Upper lobe of right lung (tissue), 1 donor: Measurements from ENCODE around the gene TIAM1. TPM values are rescaled to one million over a fixed set of nuclear protein-coding genes. Genes with fewer than 3 reads are reported as not detected.

Experiments used
- ATAC-seq: fragments of 200-7000 bp; cut with Tn5 transposase; one replicate; pipeline ENCODE4 v1.9.1; 2020; ENCODE audit warnings: mild to moderate bottlenecking, moderate library complexity
- DNase-seq: peaks from one replicate; pipeline ENCODE4 v3.0.0-alpha.2; 2020
- H3K27ac ChIP-seq: fragments of 200-600 bp; one replicate; pipeline ENCODE4 v1.8.0; 2022
- H3K27me3 ChIP-seq: fragments of 200-600 bp; one replicate; pipeline ENCODE4 v1.8.0; 2022; ENCODE audit warnings: mild to moderate bottlenecking
- H3K36me3 ChIP-seq: fragments of 200-600 bp; one replicate; pipeline ENCODE4 v1.8.0; 2022
- H3K4me1 ChIP-seq: fragments of 200-600 bp; one replicate; pipeline ENCODE4 v1.8.0; 2022
- H3K4me3 ChIP-seq: fragments of 200-600 bp; one replicate; pipeline ENCODE4 v1.8.0; 2022; ENCODE audit warnings: mild to moderate bottlenecking
- H3K9me3 ChIP-seq: fragments of 200-600 bp; one replicate; pipeline ENCODE4 v1.8.0; 2022
- CTCF ChIP-seq: fragments of 200-600 bp; IDR thresholded peaks from one replicate; pipeline ENCODE4 v1.8.0; 2022; ENCODE audit warnings: antibody characterized with exemption
- intact Hi-C: fragments of 100-400 bp; cut with DNase I; formaldehyde crosslinking; loops from one replicate; pipeline ENCODE4 v1.11.0; 2022
- total RNA-seq: library from RNA; stranded (reverse); fragmentation: NEBNext Ultra II Directional; extraction: Animal tissue kit (Norgen Biotek cat#: 25700); gene quantifications from one replicate; pipeline ENCODE4 v1.2.1, GENCODE V29; 2021
- donor health status: DM: no; HTN: yes; CAD: no; lungs with severe emphysema.

The TIAM1 gene
- total RNA-seq, 1 donor from 2014 or later = 27.3 TPM

- intact Hi-C loops = no loop called here
Measured at GRCh38 chr21:31264574-31264973, 79.5 kb downstream of the TIAM1 start.

DNA sequence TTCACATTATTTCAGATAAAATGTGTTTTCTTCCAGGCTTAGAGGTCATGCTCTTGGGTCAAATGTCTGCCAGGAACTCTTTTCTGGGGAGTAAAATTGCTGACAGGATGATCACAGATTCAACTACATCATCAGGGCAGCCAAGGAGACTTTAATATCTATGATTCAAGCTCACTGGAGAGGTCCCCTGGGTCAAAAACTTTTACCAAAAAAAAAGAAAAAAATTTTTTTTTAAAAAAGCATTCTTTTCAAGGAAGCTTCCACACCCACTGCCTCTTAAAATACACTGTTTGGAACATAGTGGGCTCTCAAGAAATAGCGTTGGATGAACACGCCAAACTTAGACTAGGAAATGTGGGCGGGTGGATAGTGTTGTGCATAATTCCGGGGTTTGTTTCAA is 81.3 kb downstream of the TIAM1 start:
- ATAC-seq (no peak), DNase-seq (no peak)
- H3K36me3 ChIP-seq = no peaks in the 10 kb centered on the region
- TF ChIP-seq CTCF = no peak
- no peak overlapping the region for H3K4me3 ChIP-seq
- intact Hi-C loops = no loop called here
- no peaks in the 10 kb centered on the region for H3K27me3 ChIP-seq
- no peaks in the 10 kb centered on the region for H3K9me3 ChIP-seq
- H3K27ac ChIP-seq = no peak overlapping the region
- H3K4me1 ChIP-seq = no peaks in the 10 kb centered on the region

More at GRCh38 chr21:31264574-31264973, 79.5 kb downstream of the TIAM1 start:
- Histone ChIP-seq H3K4me1 (no peaks in the 10 kb centered on the region), H3K4me3 (no peak overlapping the region), H3K27me3 (no peaks in the 10 kb centered on the region), H3K36me3 (no peaks in the 10 kb centered on the region), H3K27ac (no peak overlapping the region), H3K9me3 (no peaks in the 10 kb centered on the region)
- ATAC-seq (no peak), DNase-seq (no peak)
- no peak for TF ChIP-seq CTCF

- ATAC-seq = no peak
- DNase-seq = no peak
- Histone ChIP-seq H3K4me1 (no peaks in the 10 kb centered on the region), H3K36me3 (no peaks in the 10 kb centered on the region), H3K4me3 (no peak overlapping the region), H3K27ac (no peak overlapping the region), H3K9me3 (no peaks in the 10 kb centered on the region), H3K27me3 (no peaks in the 10 kb centered on the region)
- intact Hi-C loops = no loop called here
- TF ChIP-seq CTCF = no peak
Measured at GRCh38 chr21:31261759-31262158, 82.3 kb downstream of the TIAM1 start.

GRCh38 chr21:31260790-31261189 is 83.3 kb downstream of the TIAM1 start:
- Histone ChIP-seq H3K9me3 (no peaks in the 10 kb centered on the region), H3K4me3 (no peak overlapping the region), H3K27me3 (no peaks in the 10 kb centered on the region), H3K27ac (no peak overlapping the region), H3K36me3 (no peaks in the 10 kb centered on the region), H3K4me1 (no peaks in the 10 kb centered on the region)
- no peak for ATAC-seq
- DNase-seq = no peak
- no peak for TF ChIP-seq CTCF
- intact Hi-C loops = no loop called here

DNA sequence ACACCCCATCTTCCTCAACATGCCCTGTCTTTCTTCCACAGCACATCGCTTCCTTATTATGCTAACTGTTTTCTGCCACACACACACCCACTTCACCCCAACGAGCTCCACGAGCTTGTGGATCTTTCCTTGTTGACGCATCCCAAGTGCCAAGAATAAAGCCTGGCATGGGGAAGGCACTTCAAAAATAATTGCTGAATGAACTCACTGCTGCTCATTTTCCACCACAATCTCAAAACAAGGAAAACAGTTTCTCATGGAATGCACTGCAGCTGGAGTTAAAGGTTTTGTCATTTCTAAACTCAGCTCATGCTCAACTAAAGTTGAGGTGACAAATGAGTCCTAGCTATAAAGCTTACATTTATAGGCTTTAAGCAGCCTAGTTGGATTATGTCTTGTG is 86.0 kb downstream of the TIAM1 start:
- ATAC-seq (no peak), DNase-seq (no peak)
- intact Hi-C loops = no loop called here
- no peak for TF ChIP-seq CTCF
- H3K4me1 ChIP-seq = no peaks in the 10 kb centered on the region
- no peaks in the 10 kb centered on the region for H3K27me3 ChIP-seq
- no peak overlapping the region for H3K4me3 ChIP-seq
- no peaks in the 10 kb centered on the region for H3K36me3 ChIP-seq
- H3K9me3 ChIP-seq = no peaks in the 10 kb centered on the region
- H3K27ac ChIP-seq = no peak overlapping the region

DNA sequence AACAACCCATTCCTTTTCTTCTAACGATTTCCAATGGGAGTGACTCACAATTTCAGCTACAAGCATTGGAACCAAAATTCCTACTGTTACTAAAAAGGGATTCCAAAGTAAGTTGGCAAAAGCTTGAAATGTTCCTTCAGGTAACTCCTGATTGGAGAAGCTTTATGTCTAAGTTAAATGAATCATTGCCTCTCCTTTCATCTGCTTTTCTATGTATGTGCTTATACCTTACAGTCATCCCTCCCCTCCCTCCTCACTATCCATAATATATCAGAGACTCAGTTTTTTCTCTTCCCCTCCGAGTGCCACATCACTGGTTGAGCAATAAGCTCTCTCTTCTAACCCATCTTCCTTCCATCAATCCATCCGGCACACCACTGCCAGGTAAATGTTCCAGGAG is 86.8 kb downstream of the TIAM1 start:
- Histone ChIP-seq H3K4me1 (no peaks in the 10 kb centered on the region), H3K36me3 (no peaks in the 10 kb centered on the region), H3K27ac (no peak overlapping the region), H3K9me3 (no peaks in the 10 kb centered on the region), H3K27me3 (no peaks in the 10 kb centered on the region), H3K4me3 (no peak overlapping the region)
- ATAC-seq (no peak), DNase-seq (no peak)
- no peak for TF ChIP-seq CTCF
- intact Hi-C loops = no loop called here
